ENCODE data around the gene ECM1.

DNA sequence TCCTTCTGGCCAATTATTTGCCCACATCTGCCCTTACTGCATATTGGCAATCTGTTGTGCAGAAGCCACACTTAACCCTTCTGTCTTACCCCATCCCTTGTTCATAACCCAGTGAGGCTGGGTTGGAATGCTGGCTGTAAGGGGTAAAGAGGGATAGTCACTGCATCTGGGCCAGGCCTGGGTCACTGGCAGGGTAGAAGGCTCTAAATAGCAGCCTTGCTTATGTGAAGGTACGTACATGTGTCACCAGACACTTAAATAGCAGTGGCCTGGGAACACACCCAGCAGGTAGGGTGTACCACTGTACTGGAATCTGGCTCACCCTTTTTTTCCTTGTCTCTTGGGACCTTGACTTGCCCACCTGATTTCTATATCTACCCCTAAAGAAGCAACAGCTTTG lies 30.6 kb upstream of the ECM1 start:
- TF ChIP-seq, protein P1, sequence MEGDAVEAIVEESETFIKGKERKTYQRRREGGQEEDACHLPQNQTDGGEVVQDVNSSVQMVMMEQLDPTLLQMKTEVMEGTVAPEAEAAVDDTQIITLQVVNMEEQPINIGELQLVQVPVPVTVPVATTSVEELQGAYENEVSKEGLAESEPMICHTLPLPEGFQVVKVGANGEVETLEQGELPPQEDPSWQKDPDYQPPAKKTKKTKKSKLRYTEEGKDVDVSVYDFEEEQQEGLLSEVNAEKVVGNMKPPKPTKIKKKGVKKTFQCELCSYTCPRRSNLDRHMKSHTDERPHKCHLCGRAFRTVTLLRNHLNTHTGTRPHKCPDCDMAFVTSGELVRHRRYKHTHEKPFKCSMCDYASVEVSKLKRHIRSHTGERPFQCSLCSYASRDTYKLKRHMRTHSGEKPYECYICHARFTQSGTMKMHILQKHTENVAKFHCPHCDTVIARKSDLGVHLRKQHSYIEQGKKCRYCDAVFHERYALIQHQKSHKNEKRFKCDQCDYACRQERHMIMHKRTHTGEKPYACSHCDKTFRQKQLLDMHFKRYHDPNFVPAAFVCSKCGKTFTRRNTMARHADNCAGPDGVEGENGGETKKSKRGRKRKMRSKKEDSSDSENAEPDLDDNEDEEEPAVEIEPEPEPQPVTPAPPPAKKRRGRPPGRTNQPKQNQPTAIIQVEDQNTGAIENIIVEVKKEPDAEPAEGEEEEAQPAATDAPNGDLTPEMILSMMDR (optimal IDR thresholded peaks at IDR 0.05 in 1 of 3, IDR thresholded peaks at IDR 0.05 in 1 of 3, conservative IDR thresholded peaks at IDR 0.05 in 1 of 3; ENCODE audit: extremely low read depth in 1 of 3, insufficient read depth in 2 of 3, low read length in 3 of 3) = no peak
- no peak for TF ChIP-seq EZH2 (IDR thresholded peaks at IDR 0.05; ENCODE audit: low read length)

Data from keratinocyte (primary cell).